Eye (tissue), 1 donor: Measurements from ENCODE around the gene SNPH.
"Not testable (repeated sequence)": the region's sequence is repeated elsewhere in the genome, so short reads cannot be mapped to it uniquely, and the experiment has no call there.

ENCODE experiments used
- DNase-seq: peaks from one replicate; pipeline ENCODE4 v3.0.0-alpha.2; 2015

SNPH gene

GRCh38 chr20:1341561-1342265 lies 75.6 kb downstream of the SNPH start:
- peak; percentile 65 for DNase-seq

- not testable (repeated sequence) for DNase-seq
These were observed 77.5 kb downstream of the SNPH start for GRCh38 chr20:1343446-1344124.

GRCh38 chr20:1345030-1345755 lies 79.1 kb downstream of the SNPH start:
- no peak for DNase-seq

- no peak for DNase-seq
These were observed 79.6 kb downstream of the SNPH start for GRCh38 chr20:1345756-1346093.

DNA sequence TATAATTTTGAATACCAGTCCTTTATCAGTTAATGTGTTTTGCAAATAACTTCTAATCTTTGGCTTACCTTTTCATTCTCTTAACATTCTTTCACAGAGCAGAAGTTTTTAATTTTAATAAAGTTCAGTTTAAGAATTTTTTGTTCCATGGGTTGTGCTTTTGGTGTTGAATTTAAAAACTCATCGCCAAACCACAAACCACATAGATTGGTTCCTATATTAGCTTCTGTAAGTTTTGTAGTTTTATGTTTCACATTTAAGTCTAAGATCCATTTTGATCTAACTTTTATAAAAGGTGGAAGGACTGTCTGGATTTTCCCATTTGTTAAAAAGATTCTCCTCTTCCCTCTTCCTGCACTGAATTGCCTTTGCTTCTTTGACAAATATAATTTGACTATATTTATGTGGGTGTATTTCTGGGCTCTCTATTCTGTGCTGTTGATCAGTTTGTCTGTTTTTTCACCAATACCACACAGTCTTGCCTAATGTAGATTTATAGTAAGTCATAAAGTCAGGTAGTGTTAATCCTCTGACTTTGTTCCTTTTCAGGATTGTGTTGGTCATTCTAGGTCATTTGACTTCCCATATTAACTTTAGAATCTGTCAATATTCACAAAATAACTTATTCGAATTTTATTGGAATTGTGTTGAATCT lies 80.3 kb downstream of the SNPH start:
- DNase-seq: no peak

DNA sequence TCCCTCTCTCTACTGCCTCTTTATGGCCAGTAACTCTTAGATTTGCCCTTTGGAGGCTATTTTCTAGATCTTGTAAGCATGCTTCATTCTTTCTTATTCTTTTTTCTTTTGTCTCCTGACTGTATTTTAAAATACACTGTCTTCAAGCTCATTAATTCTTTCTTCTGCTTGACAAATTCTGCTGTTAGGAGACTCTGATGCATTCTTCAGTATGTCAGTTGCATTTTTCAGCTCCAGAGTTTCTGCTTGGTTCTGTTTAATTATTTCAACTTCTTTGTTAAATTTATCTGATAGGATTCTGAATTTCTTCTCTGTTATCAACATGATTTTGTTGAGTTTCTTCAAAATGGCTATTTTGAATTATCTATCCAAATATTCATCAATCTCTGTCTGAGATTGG lies 87.9 kb downstream of the SNPH start:
- DNase-seq: no peak

DNA sequence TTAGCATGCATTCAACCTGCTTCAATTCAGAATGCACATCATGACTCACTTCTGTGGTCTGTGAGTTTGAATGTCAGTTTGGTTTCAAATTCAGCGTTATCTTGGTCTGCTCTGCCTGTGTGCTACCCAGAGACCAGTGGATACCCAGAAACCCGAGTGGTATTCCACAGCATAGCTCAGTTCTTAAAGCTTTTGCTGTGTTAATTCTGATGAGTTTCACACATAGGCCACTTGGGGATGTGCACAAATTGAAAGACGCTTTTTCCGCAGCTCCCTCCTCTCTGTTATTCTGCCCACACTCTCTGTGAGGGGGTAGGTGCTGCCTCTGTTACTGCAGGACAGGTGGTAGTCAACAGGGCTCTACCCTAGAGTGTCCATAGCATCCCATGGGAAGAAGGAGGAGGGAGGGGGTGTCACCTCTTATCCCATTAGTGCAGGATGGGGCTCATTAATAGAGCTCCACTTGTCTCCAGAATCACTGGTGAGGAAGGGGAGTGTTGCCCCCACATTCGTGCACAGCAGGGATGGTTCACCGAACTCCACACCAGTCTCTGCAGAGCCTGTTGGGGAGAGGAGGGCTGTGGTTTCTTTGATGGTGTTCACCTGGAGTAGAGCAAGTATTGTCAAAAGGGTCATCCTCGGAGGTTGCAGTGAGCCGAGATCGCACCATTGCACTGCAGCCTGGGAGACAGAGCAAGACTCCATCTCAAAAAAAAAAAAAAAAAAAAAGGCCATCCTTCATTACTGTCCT lies 92.0 kb downstream of the SNPH start:
- no peak for DNase-seq
